Measurements from ENCODE around the gene SLC25A4.

SLC25A4 gene

GRCh38 chr4:185167234-185167633 is 24.2 kb downstream of the SLC25A4 start:
- no peak overlapping the region for H3K4me2 ChIP-seq
- H3K27me3 ChIP-seq, result no peaks in the 10 kb centered on the region
- H3K4me1 ChIP-seq, result peaks cover 30% of the 10 kb centered on the region
- peaks cover 86% of the 10 kb centered on the region for H4K20me1 ChIP-seq
- no peak overlapping the region for H3K4me3 ChIP-seq
- no peak overlapping the region for H3K27ac ChIP-seq
- H3K9ac ChIP-seq, result no peak overlapping the region
- no peak for TF ChIP-seq Cebpa-rat (IDR thresholded peaks at IDR 0.05)
- H3K9me3 ChIP-seq, result 0 out of 2 replicates have a peak, but pooled peaks cover 5% of the 10 kb centered on the region
- H3K36me3 ChIP-seq, result peaks cover 67% of the 10 kb centered on the region

- peaks cover 22% of the 10 kb centered on the region for H3K4me1 ChIP-seq
- no peak overlapping the region for H3K9ac ChIP-seq
- H3K9me3 ChIP-seq, result 0 out of 2 replicates have a peak, but pooled peaks cover 5% of the 10 kb centered on the region
- H3K36me3 ChIP-seq, result peaks cover 78% of the 10 kb centered on the region
- H4K20me1 ChIP-seq, result peaks cover 90% of the 10 kb centered on the region
- no peak overlapping the region for H3K27ac ChIP-seq
- H3K4me2 ChIP-seq, result peak overlapping the region; percentile 65
- no peaks in the 10 kb centered on the region for H3K27me3 ChIP-seq
- no peak for TF ChIP-seq Cebpa-rat (IDR thresholded peaks at IDR 0.05)
- no peak overlapping the region for H3K4me3 ChIP-seq
Observed at GRCh38 chr4:185171373-185172071, 28.5 kb downstream of the SLC25A4 start.

DNA sequence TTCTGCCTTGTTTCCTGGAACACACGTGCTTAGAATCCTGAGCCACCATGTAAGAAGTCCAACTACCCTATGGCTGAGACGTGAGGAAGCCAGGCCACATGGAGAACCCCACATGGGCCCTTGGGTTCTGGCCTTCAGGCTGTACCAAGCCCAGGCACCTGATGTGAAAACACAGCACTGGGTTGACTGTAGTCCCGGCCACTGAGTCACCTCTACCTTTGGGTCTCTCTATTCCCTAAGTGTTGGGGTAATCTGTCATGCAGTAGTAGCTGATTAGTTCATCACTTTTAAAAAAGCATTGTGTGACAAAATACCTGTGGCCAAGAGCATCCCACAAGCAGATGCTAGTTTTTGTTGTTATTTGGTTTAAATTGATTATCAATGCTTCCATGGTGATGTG is 36.4 kb downstream of the SLC25A4 start:
- H3K4me1 ChIP-seq, result no peaks in the 10 kb centered on the region

DNA sequence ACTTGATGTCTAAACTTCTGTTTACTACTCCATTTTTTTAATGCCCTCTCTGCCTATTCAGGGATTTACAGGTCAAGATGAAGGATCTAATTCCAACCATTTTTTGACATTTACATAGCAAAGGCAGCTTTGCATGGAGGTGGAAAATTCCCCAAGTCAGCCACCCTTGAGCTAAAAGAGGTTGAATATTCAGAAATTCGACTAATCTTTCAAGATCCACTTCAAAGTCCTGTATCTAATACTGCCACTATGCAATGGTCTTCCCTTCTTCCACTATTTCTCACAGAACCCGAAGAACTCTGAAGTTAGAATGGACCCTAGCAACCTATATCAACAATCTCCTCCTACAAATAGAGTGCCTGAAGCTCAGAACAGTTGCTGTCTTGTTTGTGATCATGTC is 39.2 kb downstream of the SLC25A4 start:
- no peaks in the 10 kb centered on the region for H3K4me1 ChIP-seq
- no peak overlapping the region for H3K4me2 ChIP-seq
- no peak overlapping the region for H3K9ac ChIP-seq
- no peaks in the 10 kb centered on the region for H3K9me3 ChIP-seq
- H4K20me1 ChIP-seq, result peaks cover 91% of the 10 kb centered on the region
- H3K27me3 ChIP-seq, result no peaks in the 10 kb centered on the region
- peaks cover 26% of the 10 kb centered on the region for H3K36me3 ChIP-seq
- H3K4me3 ChIP-seq, result no peak overlapping the region
- no peak for TF ChIP-seq Cebpa-rat (IDR thresholded peaks at IDR 0.05)
- H3K27ac ChIP-seq, result no peak overlapping the region

More for the DNA sequence above, 36.4 kb downstream of the SLC25A4 start:
- TF ChIP-seq Cebpa-rat (IDR thresholded peaks at IDR 0.05), result no peak
- H4K20me1 ChIP-seq, result peaks cover 88% of the 10 kb centered on the region
- no peaks in the 10 kb centered on the region for H3K9me3 ChIP-seq
- peaks cover 43% of the 10 kb centered on the region for H3K36me3 ChIP-seq
- no peak overlapping the region for H3K4me3 ChIP-seq
- H3K4me2 ChIP-seq, result no peak overlapping the region
- H3K27ac ChIP-seq, result no peak overlapping the region
- no peak overlapping the region for H3K9ac ChIP-seq
- no peaks in the 10 kb centered on the region for H3K27me3 ChIP-seq

DNA sequence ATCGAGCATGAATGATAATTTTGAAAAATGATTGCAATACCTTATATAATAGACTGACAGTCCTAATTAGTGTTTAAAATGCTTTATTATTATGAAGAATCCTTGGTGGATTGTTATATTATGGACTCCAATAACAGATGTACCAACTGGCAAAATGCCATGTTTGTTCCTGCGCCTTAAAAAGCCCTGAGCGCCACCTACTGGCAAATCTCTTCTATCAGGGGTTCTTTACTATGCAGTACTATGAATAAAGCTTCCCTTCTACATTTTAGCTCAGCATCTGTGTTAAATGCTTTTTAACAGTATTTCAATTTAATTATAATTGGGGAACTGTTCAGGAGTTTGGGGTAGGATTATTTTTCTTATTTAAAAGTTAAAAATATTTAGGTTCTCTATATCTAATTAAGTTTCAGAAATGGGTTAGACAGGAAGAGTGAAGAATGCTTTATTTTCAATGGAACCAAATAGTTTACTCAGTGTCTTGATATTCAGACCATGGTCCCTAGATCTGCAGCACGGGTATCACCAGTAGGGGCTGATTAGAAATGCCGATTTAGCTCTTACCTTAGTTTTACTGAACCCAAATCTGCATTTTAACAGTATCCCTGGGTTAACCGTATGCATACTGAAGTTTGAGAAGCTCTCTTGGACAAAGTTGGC is 40.7 kb downstream of the SLC25A4 start:
- peaks cover 91% of the 10 kb centered on the region for H4K20me1 ChIP-seq
- peaks cover 33% of the 10 kb centered on the region for H3K36me3 ChIP-seq
- no peak for TF ChIP-seq Cebpa-rat (IDR thresholded peaks at IDR 0.05)
- no peak overlapping the region for H3K4me3 ChIP-seq
- H3K27me3 ChIP-seq, result no peaks in the 10 kb centered on the region
- no peaks in the 10 kb centered on the region for H3K4me1 ChIP-seq
- no peak overlapping the region for H3K4me2 ChIP-seq
- no peak overlapping the region for H3K27ac ChIP-seq
- no peaks in the 10 kb centered on the region for H3K9me3 ChIP-seq
- H3K9ac ChIP-seq, result no peak overlapping the region

DNA sequence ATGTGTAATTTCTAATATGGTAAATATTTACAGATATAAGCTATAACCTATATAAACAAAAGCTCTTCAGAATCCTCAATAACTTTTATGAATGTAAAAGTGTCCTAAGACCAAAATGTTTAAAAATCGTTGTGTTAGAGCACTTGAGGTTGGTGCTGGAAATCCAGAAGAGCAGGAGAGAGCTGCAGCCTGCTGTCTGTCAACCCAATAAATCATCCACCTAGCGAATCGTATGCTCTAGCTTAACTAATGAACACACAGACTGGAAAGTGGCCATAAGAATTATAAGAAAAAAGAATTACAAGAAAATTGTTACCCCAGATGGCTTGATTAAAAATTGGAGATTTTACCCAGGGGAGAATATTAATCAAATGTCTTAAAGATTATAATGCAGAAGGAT is 43.7 kb downstream of the SLC25A4 start:
- H3K27ac ChIP-seq, result no peak overlapping the region
- H3K4me2 ChIP-seq, result no peak overlapping the region
- no peak overlapping the region for H3K4me3 ChIP-seq
- no peaks in the 10 kb centered on the region for H3K27me3 ChIP-seq
- H3K4me1 ChIP-seq, result no peaks in the 10 kb centered on the region
- TF ChIP-seq Cebpa-rat (IDR thresholded peaks at IDR 0.05), result no peak
- H3K36me3 ChIP-seq, result peaks cover 44% of the 10 kb centered on the region
- H3K9me3 ChIP-seq, result no peaks in the 10 kb centered on the region
- peaks cover 90% of the 10 kb centered on the region for H4K20me1 ChIP-seq
- no peak overlapping the region for H3K9ac ChIP-seq

DNA sequence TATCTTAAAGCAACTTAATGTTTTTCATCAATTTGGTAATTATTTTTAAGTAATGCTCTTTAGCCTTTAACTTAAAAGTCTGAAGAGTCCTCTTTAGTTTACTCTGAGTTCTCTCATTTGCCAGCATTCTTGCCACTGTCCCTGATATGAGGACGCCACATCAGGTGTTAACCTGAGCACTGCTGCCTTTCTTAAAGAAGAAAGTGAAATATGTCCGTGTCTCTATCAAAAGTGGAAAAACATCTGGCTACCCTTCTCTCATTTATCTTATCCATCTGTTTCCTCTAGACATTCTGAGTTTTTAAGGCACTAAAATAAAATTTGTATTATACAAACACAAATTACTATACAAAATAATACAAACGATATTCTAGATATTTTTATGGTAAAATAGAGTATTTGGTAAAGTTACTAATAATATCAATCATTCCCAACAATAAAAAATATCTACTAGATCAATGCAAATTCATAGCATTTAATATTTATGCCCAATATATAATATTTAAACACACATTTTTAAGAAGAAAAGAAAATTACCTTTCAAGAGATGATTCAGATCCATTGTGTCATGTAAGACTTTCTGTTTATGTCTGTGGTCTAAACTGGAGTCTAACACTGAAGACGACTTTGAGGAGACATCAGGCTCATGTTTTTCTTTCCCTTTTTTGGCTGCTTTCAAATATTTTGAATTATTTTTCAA is 46.7 kb downstream of the SLC25A4 start:
- no peak overlapping the region for H3K9ac ChIP-seq
- peaks cover 91% of the 10 kb centered on the region for H4K20me1 ChIP-seq
- no peaks in the 10 kb centered on the region for H3K27me3 ChIP-seq
- H3K36me3 ChIP-seq, result peaks cover 54% of the 10 kb centered on the region
- H3K9me3 ChIP-seq, result no peaks in the 10 kb centered on the region
- no peak overlapping the region for H3K4me2 ChIP-seq
- H3K4me3 ChIP-seq, result no peak overlapping the region
- H3K4me1 ChIP-seq, result no peaks in the 10 kb centered on the region
- no peak for TF ChIP-seq Cebpa-rat (IDR thresholded peaks at IDR 0.05)
- H3K27ac ChIP-seq, result no peak overlapping the region

- H4K20me1 ChIP-seq, result peaks cover 91% of the 10 kb centered on the region
- peaks cover 58% of the 10 kb centered on the region for H3K36me3 ChIP-seq
- no peaks in the 10 kb centered on the region for H3K27me3 ChIP-seq
- H3K9ac ChIP-seq, result no peak overlapping the region
- no peaks in the 10 kb centered on the region for H3K4me1 ChIP-seq
- no peak overlapping the region for H3K4me3 ChIP-seq
- no peak overlapping the region for H3K27ac ChIP-seq
- H3K4me2 ChIP-seq, result no peak overlapping the region
- H3K9me3 ChIP-seq, result no peaks in the 10 kb centered on the region
- no peak for TF ChIP-seq Cebpa-rat (IDR thresholded peaks at IDR 0.05)
Observed at GRCh38 chr4:185190306-185190856, 47.3 kb downstream of the SLC25A4 start.

GRCh38 chr4:185192059-185192458 is 49.0 kb downstream of the SLC25A4 start:
- Histone ChIP-seq H3K27me3 (no peaks in the 10 kb centered on the region), H3K4me3 (no peak overlapping the region), H3K36me3 (peaks cover 66% of the 10 kb centered on the region), H3K27ac (no peak overlapping the region), H4K20me1 (peaks cover 90% of the 10 kb centered on the region), H3K9ac (no peak overlapping the region), H3K9me3 (no peaks in the 10 kb centered on the region), H3K4me1 (no peaks in the 10 kb centered on the region), H3K4me2 (no peak overlapping the region)
- no peak for TF ChIP-seq Cebpa-rat (IDR thresholded peaks at IDR 0.05)
